ENCODE measurements around the gene SPATA31C1.
"Not testable (repeated sequence)": the region's sequence is repeated elsewhere in the genome, so short reads cannot be mapped to it uniquely, and the experiment has no call there.

DNA sequence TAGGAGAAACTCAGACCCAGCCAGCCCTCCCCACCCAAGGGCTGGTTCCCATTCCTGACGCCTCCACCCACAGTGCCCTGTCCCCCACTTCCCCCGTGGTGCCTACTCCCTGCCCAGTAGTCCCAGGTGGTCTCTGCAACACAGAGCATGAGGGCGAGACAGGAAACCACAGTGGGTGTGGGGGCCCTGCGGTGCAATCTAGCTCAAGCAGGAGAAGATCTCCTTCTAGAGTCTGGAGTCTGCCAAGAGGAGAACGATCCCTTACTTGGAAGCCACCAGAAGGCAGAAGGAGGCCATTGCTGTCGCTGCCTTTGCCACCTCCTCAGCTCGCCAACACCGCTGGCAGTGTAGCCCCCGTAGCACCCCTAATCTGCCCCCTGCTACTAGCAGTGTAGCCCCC is 20.2 kb downstream of the SPATA31C1 start:
- TF ChIP-seq, protein P1, sequence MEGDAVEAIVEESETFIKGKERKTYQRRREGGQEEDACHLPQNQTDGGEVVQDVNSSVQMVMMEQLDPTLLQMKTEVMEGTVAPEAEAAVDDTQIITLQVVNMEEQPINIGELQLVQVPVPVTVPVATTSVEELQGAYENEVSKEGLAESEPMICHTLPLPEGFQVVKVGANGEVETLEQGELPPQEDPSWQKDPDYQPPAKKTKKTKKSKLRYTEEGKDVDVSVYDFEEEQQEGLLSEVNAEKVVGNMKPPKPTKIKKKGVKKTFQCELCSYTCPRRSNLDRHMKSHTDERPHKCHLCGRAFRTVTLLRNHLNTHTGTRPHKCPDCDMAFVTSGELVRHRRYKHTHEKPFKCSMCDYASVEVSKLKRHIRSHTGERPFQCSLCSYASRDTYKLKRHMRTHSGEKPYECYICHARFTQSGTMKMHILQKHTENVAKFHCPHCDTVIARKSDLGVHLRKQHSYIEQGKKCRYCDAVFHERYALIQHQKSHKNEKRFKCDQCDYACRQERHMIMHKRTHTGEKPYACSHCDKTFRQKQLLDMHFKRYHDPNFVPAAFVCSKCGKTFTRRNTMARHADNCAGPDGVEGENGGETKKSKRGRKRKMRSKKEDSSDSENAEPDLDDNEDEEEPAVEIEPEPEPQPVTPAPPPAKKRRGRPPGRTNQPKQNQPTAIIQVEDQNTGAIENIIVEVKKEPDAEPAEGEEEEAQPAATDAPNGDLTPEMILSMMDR (IDR thresholded peaks at IDR 0.05; ENCODE audit: insufficient read depth, low read length) = not testable (repeated sequence)
- TF ChIP-seq, protein P2, sequence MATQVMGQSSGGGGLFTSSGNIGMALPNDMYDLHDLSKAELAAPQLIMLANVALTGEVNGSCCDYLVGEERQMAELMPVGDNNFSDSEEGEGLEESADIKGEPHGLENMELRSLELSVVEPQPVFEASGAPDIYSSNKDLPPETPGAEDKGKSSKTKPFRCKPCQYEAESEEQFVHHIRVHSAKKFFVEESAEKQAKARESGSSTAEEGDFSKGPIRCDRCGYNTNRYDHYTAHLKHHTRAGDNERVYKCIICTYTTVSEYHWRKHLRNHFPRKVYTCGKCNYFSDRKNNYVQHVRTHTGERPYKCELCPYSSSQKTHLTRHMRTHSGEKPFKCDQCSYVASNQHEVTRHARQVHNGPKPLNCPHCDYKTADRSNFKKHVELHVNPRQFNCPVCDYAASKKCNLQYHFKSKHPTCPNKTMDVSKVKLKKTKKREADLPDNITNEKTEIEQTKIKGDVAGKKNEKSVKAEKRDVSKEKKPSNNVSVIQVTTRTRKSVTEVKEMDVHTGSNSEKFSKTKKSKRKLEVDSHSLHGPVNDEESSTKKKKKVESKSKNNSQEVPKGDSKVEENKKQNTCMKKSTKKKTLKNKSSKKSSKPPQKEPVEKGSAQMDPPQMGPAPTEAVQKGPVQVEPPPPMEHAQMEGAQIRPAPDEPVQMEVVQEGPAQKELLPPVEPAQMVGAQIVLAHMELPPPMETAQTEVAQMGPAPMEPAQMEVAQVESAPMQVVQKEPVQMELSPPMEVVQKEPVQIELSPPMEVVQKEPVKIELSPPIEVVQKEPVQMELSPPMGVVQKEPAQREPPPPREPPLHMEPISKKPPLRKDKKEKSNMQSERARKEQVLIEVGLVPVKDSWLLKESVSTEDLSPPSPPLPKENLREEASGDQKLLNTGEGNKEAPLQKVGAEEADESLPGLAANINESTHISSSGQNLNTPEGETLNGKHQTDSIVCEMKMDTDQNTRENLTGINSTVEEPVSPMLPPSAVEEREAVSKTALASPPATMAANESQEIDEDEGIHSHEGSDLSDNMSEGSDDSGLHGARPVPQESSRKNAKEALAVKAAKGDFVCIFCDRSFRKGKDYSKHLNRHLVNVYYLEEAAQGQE (IDR thresholded peaks at IDR 0.05; ENCODE audit: insufficient replicate concordance, low read depth) = not testable (repeated sequence)
